AG04450 (cell line): ENCODE measurements around the gene ANKRD7. TPM values are rescaled to one million over a fixed set of nuclear protein-coding genes. Genes with fewer than 3 reads are reported as not detected.

Source experiments
- CTCF ChIA-PET: fragments of 300-600, 350-600 bp; formaldehyde crosslinking; extraction: SDS; loops from one replicate; lab custom pipeline; 2022; ENCODE audit warnings: antibody characterized with exemption, inconsistent platforms; lab: Charles Lee
- POLR2A ChIA-PET: fragments of 350-600 bp; formaldehyde crosslinking; extraction: SDS; loops from one replicate; lab custom pipeline; 2021; ENCODE audit warnings: antibody characterized with exemption, inconsistent platforms; lab: Yijun Ruan, JAX
- DNase-seq: peaks from one replicate; pipeline ENCODE4 v3.0.0-alpha.2; 2011; ENCODE audit warnings: low read depth, low spot score
- H3K27ac ChIP-seq: one replicate; pipeline ENCODE4 v1.5.1; 2012; ENCODE audit warnings: low read depth, low read length, control low read depth
- H3K27me3 ChIP-seq: one replicate; pipeline ENCODE4 v1.6.0; 2012; ENCODE audit warnings: low read length; ENCODE audit not compliant: control insufficient read depth, insufficient read depth
- H3K4me3 ChIP-seq: 2 replicates; pipeline ENCODE4 v1.5.1; 2011; ENCODE audit warnings: mild to moderate bottlenecking, low read depth, low read length, control low read depth
- H3K9me3 ChIP-seq: 2 replicates; pipeline ENCODE4 v1.5.1; 2012; ENCODE audit warnings: low read length; ENCODE audit not compliant: control insufficient read depth, insufficient read depth
- polyA plus RNA-seq: library from polyadenylated mRNA; depleted of rRNA; stranded (reverse); fragments of >200 nt; gene quantifications from 2 replicates; pipeline ENCODE4 v1.2.3, GENCODE V29; 2011
- TF ChIP-seq, protein P1 (sequence below): IDR thresholded peaks from 2 replicates; pipeline ENCODE4 v1.5.1; 2011; ENCODE audit warnings: low read depth, low read length, control low read depth, inconsistent platforms

The ANKRD7 gene
- polyA plus RNA-seq, 1 experiment: 0.50 TPM

- H3K4me3 ChIP-seq: no peak overlapping the region
- H3K9me3 ChIP-seq: no peaks in the 10 kb centered on the region
- H3K27ac ChIP-seq: no peak overlapping the region
- no peak for DNase-seq
- POLR2A ChIA-PET: no interaction called here
- TF ChIP-seq, protein P1, sequence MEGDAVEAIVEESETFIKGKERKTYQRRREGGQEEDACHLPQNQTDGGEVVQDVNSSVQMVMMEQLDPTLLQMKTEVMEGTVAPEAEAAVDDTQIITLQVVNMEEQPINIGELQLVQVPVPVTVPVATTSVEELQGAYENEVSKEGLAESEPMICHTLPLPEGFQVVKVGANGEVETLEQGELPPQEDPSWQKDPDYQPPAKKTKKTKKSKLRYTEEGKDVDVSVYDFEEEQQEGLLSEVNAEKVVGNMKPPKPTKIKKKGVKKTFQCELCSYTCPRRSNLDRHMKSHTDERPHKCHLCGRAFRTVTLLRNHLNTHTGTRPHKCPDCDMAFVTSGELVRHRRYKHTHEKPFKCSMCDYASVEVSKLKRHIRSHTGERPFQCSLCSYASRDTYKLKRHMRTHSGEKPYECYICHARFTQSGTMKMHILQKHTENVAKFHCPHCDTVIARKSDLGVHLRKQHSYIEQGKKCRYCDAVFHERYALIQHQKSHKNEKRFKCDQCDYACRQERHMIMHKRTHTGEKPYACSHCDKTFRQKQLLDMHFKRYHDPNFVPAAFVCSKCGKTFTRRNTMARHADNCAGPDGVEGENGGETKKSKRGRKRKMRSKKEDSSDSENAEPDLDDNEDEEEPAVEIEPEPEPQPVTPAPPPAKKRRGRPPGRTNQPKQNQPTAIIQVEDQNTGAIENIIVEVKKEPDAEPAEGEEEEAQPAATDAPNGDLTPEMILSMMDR: no peak
- CTCF ChIA-PET: no interaction called here
- H3K27me3 ChIP-seq: no peaks in the 10 kb centered on the region
Observed at GRCh38 chr7:118280319-118281012, 56.0 kb downstream of the ANKRD7 start.

- Histone ChIP-seq H3K9me3 (no peaks in the 10 kb centered on the region), H3K27me3 (no peaks in the 10 kb centered on the region), H3K4me3 (no peak overlapping the region), H3K27ac (no peak overlapping the region)
- ChIA-PET POLR2A (no interaction called here), CTCF (no interaction called here)
- no peak for DNase-seq
- TF ChIP-seq, protein P1: no peak
Observed at GRCh38 chr7:118281196-118281595, 56.7 kb downstream of the ANKRD7 start.

GRCh38 chr7:118285358-118285757 is 60.9 kb downstream of the ANKRD7 start:
- ChIA-PET POLR2A (no interaction called here), CTCF (no interaction called here)
- no peak overlapping the region for H3K4me3 ChIP-seq
- no peaks in the 10 kb centered on the region for H3K9me3 ChIP-seq
- DNase-seq: no peak
- TF ChIP-seq, protein P1: no peak
- no peaks in the 10 kb centered on the region for H3K27me3 ChIP-seq
- H3K27ac ChIP-seq: no peak overlapping the region

- Histone ChIP-seq H3K9me3 (no peaks in the 10 kb centered on the region), H3K27ac (no peak overlapping the region), H3K4me3 (no peak overlapping the region), H3K27me3 (no peaks in the 10 kb centered on the region)
- POLR2A ChIA-PET: no interaction called here
- TF ChIP-seq, protein P1: no peak
- DNase-seq: no peak
- CTCF ChIA-PET: no interaction called here
Observed at GRCh38 chr7:118286131-118286530, 61.6 kb downstream of the ANKRD7 start.

DNA sequence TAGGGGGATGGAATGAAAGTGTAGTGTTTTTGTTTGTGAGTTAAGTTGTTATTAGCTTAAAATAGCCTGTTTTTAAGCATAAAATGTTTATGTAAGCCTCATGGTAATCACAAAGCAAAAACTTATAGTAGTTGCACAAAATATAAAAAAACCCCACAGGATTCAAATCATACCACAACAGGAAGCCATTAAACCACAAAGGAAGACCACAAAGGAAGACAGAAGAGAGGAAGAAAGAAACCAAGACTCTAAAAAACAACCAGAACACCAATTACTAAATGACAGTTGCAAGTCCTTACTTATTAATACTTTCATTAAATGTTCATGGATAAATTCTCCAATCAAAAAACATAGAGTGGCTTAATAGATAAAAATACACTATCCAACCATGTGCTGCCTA is 63.6 kb downstream of the ANKRD7 start:
- TF ChIP-seq, protein P1: no peak
- no peak overlapping the region for H3K27ac ChIP-seq
- no peak overlapping the region for H3K4me3 ChIP-seq
- POLR2A ChIA-PET: no interaction called here
- H3K27me3 ChIP-seq: no peaks in the 10 kb centered on the region
- DNase-seq: no peak
- no peaks in the 10 kb centered on the region for H3K9me3 ChIP-seq
- CTCF ChIA-PET: no interaction called here
